HG02840 (cell line): ENCODE measurements around the gene EPS8.
"Not testable (repeated sequence)": the region's sequence is repeated elsewhere in the genome, so short reads cannot be mapped to it uniquely, and the experiment has no call there.

Source experiments
- ATAC-seq: cut with Tn5 transposase; IDR thresholded peaks from one replicate; pipeline ENCODE4 v1.9.1; 2021; ENCODE audit warnings: mild to moderate bottlenecking, moderate library complexity, moderate number of reproducible peaks; ENCODE audit not compliant: unreplicated experiment, low FRiP score

EPS8 gene

DNA sequence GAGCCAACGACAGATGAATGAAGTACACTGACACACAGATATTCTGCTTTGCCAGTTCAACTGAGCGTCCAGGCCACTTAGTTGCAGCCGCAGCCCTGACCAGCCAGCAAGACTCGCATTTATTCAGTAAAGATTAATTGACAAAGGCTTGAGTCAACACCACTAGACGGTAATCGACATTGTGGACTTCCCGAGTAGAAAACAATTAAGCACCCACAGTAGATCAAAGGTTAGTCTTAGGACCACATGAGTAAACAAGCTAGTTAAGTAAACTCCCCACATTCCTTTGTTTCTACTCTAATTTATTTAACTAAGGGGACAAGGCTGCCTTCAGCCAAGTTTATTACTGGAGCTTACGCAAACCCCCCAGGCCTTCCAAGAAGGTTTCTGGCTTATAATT lies 172.7 kb downstream of the EPS8 start:
- not testable (repeated sequence) for ATAC-seq

DNA sequence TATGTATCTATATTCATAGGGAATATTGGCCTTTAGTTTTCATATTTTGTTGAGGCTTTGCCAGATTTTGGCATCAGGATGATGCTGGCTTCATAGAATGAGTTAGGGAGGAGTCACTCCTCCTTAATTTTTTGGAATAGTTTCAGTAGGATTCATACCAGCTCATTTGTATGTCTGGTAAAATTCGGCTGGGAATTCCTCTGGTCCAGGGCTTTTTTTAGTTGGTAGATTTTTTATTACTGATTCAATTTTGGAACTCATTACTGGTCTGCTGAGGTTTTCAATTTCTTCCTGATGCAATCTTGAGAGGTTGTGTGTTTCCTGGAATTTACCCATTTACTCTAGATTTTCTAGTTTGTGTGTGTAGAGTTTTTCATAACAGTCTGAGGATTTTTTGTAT lies 175.2 kb downstream of the EPS8 start:
- no peak for ATAC-seq

DNA sequence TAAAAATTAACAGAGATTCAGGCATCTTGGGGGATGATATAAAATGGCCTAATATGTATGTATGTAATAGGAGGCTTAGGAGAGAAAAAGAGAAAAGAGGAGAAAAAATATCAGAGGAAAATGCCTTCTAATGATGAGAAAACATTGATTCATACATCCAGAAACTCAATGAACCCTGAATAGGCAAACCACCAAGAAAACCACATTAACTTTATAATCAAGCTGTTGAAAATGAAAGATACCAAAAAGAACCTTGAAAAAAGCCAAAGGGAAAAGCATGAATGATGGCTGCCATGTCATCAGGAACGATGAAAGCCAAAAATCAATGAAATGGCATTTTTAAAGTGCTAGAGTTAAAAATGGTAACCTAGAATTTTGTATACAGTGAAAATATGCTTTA lies 180.2 kb downstream of the EPS8 start:
- no peak for ATAC-seq

DNA sequence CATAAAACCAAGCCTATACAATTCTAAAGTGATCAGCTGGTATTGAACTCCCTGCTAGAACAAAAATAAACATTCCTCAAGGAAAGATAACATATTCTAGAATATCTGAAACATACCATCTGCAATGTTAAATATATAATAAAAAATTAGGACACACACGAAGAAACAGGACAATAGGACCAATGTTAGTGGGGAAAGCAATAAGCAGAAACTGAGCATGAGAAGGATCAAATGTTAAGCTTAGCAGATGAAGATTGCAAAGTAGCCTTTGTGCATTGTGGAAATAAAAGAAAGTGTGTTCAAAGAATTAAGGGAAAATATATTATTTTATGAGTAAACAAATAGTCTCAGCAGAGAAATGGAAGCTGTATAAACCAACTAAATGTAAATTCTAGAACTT lies 180.8 kb downstream of the EPS8 start:
- ATAC-seq: no peak

DNA sequence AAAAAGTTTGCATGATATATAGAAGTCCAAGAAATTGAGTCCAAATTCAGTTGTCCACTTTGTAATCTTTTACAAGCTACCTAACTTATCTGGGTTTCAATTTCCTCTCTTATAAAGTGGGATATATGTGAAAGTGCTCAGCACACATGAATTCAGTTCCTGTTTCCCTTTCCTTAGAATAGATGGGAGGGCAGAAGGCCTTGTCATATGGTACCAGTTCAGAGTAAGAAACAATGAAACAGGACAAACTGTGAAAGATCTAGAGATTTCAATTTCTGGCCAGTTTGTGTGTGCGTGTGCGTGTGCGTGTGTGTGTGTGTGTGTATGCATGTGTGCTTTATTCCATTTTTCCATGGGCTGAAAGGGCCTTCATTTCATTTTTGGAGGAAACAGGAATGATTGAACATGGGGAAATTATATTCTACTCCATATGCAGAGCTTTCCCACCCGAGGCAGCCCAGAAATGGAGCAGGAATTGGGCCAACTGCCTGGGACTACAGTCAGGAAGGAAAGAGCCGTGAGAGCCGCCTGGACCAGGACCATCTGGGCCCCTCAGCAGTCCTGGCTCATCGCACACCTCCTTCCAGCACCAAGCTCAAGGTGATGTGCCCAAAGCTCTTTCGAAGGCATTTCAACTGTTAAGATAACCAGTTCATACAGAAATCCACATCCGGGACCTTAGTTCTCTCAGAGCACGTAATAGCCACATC lies 183.2 kb downstream of the EPS8 start:
- ATAC-seq: no peak

DNA sequence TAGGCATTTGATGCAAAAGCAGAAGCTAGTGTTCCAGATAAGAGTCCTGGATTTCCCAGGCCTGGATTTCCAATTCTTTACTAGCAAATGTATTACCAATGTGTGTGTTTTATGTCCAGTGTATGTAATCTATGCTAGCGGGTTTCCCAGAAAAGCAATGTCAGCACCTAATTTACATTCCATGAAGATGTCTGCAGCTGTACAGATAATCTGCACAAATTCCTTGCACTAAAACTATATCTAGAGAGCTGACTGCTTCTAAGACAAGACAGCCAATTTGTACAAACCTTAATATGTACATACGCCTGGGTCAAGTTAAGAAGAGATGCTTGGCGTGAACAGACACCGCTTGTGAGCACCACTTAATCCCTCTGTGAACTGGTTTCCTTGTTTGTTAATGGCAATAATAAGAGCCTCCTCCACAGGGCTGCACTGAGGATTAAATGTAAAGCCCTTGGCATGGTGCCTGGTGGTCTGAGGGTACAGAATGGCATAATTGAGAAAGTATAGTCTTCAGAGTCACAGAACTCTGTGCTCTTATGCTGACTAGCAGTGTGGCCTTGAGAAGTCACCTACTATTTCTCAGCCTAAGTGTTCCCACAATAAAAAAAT lies 185.6 kb downstream of the EPS8 start:
- no peak for ATAC-seq

DNA sequence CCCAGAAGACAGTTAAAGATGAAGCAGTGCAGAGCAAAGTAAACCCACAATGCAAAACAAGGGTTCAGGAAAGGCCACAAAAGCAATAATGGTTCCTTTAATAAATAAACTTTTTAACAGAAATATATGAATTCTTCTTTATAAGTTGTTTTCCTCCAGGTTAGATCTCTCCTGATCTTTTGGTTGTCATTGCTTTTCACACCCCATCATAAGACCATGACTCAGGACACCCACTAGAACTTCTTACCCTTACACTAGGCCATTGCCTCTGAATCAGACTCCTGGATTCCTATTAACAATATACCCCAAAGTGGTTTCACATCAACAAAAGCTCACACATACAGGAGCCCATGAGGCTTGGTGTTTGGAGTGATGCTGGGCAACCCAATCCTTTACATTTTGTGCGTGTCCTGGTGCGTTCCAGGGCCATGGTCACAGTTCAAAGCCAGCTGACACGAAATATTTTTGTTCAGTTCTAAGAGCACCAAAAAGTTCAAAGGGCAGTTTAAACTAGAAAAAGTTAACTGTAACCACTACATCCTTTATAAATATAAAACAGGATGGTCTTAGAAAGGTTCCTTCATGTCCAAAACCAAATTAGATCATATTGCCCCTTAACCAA lies 187.0 kb downstream of the EPS8 start:
- ATAC-seq: no peak

DNA sequence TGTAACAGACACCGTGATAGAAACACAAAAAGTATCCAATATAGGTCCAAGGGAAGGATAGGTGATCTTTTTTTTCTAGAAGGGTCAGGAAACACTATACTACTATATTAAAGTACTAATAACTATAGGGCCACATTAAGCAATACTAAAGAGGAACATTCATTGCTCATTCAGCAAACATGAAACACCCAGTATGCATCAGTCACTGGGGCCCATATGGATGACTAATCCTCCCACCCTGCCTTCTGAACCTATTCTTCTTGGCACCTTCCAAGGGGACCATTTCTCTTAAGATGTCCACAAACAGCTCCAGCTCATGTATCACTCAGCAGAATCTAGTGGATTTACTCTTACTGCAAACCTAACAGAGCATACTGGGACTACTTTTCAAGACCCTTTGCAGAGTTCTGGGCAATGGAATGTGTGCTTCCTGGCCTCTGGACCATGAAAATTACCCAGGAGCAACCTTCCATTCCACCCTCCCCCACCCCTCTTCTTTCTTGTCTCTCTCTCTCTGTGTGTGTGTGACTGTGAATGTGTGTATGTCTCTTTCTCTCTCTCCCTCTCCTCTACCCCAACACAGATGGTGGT lies 187.9 kb downstream of the EPS8 start:
- no peak for ATAC-seq

DNA sequence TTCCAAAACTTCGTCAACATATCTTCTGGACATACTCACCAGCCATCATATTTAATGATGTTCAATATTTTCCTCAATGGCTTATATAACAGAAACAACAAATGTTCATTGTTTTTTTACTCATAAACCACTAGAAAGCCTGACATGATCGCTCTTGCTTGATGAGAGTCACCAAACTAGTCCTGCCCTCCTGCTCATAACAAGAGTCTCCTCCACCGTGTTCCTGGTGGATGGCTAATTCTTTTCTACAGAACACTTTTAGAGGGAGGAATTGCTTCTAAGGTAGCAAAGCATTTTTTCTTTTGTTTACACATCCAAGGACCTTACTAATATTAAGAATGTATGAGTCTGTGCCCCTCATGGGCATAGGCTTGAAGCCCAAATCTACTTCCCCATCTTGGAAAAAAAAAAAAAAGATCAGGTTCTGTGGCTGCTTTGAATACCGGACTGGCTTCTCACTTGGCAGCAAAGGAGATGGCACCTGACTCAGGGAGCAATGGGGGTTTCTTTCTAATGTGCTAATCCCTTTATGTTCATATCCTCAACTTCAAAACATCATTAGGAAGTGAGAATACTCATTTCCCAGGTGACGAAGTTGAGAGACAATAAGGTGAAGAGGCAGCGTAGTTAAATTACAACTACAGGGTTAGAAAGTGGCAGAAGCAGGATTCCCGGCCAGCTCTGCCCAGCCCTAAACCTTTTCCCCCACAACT lies 188.8 kb downstream of the EPS8 start:
- ATAC-seq: no peak

DNA sequence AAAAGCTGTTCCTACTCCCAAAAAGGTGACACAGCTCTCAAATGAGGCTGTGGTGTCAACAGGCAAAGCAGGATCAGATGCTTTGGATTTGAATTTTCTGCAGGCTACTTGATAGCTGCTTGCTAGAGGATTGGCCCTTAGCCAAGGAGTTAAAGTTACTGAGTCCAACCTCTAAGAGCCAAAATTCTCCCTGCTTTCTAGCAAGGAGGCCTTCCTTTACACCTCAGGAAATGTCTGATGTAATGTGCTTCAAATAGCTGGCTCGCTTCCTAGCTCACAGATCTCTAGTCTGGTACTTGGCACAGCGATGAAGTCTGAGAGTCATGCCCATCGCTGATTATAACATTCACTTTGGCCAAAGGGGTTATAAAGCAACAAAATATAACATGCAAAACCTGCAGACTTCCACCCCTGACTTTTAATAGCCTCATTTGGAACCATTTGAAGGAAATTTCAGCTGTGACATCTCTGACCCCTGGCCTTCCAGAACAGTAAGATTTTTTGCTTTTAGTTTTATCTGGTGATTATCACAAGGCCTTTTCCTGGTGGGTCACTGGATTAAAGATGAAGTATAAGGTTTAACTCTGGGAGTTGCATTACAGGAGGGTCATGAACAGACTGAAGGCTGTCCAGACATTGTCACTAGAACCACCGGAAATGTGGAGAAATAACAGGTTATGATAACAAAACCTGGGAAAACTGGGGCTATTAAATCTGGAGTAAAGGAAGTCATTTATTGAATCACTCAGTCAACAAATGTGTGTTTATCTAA lies 189.7 kb downstream of the EPS8 start:
- ATAC-seq: no peak

DNA sequence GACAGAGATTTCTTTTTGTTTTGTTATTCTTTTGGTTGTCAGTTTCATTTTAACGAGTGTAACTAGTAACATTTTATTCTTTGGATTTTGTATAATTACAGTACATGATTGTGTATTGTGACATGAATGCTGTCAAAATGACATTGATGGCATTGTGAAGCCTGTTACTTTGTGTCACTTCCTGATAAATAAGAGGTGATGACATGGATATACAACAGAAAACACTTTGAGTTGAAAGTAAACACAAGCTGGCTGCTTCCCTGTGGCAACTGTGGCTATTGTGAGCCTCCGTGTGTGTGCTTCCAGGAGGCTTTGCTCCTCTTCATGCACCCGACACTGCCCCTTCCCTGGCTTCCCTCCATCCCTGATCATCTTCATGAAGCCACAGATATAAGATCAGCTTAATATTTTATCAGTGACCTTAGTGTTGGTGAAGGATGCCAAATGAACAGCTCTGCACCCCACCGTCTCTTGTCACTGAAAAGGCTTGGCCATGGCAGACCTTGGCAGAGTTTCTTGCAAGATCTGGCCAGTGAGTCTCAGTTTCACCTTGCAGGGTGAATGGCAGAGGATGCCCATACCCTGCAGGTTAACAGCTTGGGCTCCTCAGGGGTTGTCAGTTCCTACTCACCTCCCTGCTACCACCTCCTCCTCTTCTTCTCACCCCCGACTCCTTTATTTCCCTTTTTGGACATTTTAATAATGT lies 191.9 kb downstream of the EPS8 start:
- no peak for ATAC-seq

DNA sequence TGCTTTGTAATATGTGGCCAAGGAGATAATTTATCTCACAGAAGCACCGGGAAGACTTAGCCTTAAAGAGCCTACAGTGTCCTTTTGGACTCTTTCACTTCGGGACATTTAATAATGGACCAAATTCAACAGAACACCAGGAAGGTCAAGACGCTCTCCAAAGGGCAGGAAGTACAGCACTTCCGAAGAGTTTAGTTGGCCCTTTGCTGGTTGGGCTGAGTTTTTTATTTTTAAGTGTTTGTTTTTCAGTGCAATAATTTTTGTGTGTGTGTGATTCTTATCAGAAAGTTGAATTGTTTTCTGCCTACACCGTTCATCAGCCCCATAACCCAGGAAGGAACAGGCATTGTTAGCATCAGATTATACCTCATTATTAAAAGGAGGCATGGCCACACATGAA lies 193.0 kb downstream of the EPS8 start:
- no peak for ATAC-seq

DNA sequence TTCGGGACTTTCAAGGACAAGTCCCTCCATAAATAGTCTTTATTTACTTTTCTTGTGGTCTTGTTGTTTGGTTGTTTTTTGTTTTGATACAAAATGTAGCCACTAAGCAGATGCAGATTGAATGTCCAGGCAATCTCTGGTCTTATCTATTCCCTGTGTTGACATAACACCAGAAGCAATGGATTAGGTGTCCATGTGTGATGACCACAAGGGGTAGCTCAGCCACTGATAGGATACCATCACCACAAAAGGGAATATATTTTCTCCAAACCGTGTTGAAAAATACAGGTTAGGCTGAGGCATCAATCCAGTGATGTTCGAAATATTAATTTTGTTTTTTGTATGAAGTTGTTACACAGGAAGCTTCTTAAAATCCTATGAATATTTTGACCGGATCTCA lies 196.3 kb downstream of the EPS8 start:
- ATAC-seq: no peak

DNA sequence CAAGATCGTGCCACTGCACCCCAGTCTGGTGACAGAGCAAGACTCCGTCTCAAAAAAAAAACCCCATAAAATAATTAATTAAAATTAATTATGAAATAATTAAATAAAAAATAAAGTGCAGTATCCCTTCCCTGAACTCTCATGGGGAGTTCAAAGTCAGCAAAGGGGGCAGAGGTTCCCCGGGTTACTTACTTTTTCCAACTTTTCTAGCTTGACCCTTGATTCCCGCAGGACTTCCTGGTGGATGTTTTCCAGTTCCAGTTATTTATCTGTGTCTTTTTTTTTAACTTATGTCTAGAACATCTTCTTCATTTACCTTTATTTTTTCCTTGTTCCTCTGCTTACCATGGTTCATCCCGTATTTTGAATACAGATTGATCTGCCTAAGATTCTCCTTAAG lies 197.4 kb downstream of the EPS8 start:
- ATAC-seq: no peak

DNA sequence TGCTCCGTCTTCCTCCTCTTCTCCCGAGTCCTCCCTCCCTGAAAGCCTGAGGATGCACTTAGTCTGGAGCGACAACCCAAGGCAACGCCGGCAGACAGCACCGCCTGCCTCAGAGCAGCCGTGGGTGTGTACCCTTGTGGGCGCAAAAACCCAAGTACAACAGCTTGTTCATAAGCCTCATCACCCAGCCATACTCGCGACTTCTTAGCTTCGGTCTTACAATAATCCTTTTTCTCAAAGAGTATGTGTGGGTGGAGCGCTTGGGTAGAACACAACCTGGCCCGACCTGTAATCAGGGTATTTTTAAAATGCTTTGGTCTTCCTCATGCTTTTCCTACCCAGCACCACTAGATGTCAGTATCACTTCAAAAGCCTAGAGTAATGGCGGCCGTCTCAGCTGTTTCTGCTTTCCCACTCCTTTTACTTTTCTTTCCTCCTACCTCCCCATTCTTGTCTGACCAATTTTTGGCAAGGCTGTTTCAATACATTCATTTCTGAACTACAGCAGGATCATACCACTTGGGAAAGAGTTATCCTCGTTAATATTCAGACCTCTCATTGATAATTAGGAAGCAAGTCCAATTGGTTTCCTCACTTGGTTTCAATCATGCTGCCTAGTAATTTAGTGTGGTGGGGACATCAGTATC lies 198.9 kb downstream of the EPS8 start:
- ATAC-seq: peak; percentile 91

DNA sequence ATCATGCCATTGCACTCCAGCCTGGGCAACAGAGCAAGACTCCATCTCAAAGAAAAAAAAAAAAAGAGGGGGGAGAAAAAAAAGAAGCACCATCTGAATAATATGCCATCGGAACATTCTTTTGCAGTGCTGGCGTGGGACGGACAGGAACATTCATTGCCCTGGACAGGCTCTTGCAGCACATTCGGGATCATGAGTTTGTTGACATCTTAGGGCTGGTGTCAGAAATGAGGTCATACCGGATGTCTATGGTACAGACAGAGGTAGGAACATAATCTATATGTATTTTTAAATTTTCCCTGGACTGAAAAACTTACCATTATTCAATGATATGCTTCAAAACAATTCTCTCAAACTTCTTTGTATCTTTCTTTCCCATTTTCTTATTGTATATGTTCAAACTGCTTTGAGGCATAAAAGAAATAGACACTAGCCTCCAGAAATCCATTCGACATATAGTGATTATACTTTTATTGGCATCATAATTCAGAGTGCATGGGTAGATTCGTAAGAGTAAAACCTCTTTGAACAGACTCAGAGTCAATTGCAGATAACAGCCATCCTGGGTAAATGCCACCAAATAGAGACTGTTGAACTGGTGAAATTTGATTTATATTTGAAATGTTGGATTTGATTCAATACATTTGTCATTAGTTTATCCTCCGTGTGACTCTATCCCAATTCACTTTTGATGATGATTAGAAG lies 199.7 kb downstream of the EPS8 start:
- no peak for ATAC-seq

DNA sequence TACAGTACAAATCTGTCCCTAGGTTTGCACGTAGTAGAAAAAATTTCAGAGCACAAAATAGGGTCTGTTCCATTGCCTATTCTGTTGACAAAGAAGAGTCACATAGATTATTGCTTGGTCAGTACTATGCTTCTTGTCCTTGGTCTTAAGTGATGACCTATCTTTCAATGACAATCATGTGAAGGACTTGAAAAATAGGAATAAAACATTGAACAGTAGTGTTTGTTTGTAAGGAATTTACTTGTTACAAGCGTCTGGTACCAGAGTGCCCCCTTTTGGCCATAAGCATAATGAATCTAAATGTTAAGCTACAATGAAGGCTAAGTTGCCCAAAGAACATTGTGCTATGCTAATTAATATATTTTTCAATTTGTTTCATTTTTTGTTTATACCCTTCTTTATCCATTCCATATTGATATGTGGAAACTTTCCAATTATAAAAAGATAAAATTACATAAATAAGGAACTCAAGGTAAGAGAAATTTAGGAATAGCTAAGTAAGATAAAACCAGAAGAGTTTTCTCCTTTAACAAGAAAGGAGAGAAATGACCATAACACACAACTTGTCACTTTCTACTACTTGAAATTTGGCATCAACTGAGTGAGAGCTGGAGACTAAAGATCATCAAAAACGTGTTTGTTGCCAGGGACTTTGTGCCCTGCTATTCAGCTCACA lies 204.7 kb downstream of the EPS8 start:
- no peak for ATAC-seq

DNA sequence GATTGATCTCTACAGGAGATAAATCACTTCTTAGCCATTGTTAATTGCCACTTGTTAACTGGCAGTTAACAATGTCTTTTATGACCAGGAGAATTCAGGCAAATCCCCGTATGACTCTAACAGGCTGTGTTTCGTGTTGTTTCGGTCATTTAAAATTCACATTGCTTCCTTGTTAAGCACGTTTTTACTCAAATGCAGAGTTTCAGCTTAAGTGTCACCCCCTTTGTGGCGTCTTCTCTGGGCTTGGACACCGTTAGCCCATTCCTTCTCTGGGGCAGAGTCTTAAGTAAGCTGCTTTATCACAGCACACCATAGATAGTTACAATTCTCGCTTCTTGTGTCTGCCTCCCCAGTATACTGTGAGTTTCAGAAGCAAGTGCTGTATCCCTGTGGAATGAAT lies 205.4 kb downstream of the EPS8 start:
- ATAC-seq: no peak
